H9 (cell line): ENCODE data around the gene DHRSX. TPM values are rescaled to one million over a fixed set of nuclear protein-coding genes. Genes with fewer than 3 reads are reported as not detected.

Experiments used
- DNase-seq: peaks from one replicate; pipeline ENCODE4 v3.0.0-alpha.2; 2017
- H2AFZ ChIP-seq: one replicate; pipeline ENCODE4 v1.6.1; 2013; ENCODE audit warnings: mild to moderate bottlenecking, low read length, control low read depth, moderate library complexity
- H2AK5ac ChIP-seq: 2 replicates; pipeline ENCODE4 v1.6.1; 2013; ENCODE audit warnings: low read length, control low read depth, mixed read lengths; ENCODE audit not compliant: insufficient read length
- H2BK120ac ChIP-seq: one replicate; pipeline ENCODE4 v1.6.1; 2013; ENCODE audit warnings: low read depth, mild to moderate bottlenecking, low read length, control low read depth, inconsistent platforms; ENCODE audit not compliant: poor library complexity, severe bottlenecking
- H2BK12ac ChIP-seq: 2 replicates; pipeline ENCODE4 v1.6.1; 2013; ENCODE audit warnings: low read length, control low read depth, mixed read lengths, low read depth; ENCODE audit not compliant: insufficient read length
- H2BK15ac ChIP-seq: 2 replicates; pipeline ENCODE4 v1.6.1; 2013; ENCODE audit warnings: low read depth, low read length, control low read depth
- H2BK20ac ChIP-seq: one replicate; pipeline ENCODE4 v1.6.1; 2013; ENCODE audit warnings: low read depth, mild to moderate bottlenecking, low read length, control low read depth, inconsistent platforms; ENCODE audit not compliant: poor library complexity, severe bottlenecking
- H2BK5ac ChIP-seq: 2 replicates; pipeline ENCODE4 v1.6.1; 2013; ENCODE audit warnings: low read length, control low read depth, mixed read lengths; ENCODE audit not compliant: insufficient read length
- H3K14ac ChIP-seq: 2 replicates; pipeline ENCODE4 v1.6.1; 2013; ENCODE audit warnings: low read length, control low read depth; ENCODE audit not compliant: insufficient read depth
- H3K18ac ChIP-seq: 2 replicates; pipeline ENCODE4 v1.6.1; 2013; ENCODE audit warnings: low read depth, mild to moderate bottlenecking, mixed read lengths, low read length, control low read depth; ENCODE audit not compliant: insufficient read length
- H3K23ac ChIP-seq: 2 replicates; pipeline ENCODE4 v1.6.1; 2013; ENCODE audit warnings: low read length, control low read depth, mixed read lengths, low read depth; ENCODE audit not compliant: insufficient read length
- H3K23me2 ChIP-seq: 2 replicates; pipeline ENCODE4 v1.6.1; 2013; ENCODE audit warnings: low read depth, mild to moderate bottlenecking, mixed read lengths, low read length, control low read depth; ENCODE audit not compliant: insufficient read length, poor library complexity, severe bottlenecking
- H3K27ac ChIP-seq: 2 replicates; pipeline ENCODE4 v1.5.1; 2013; ENCODE audit warnings: low read length, control low read depth, mixed read lengths, low read depth; ENCODE audit not compliant: insufficient read length
- H3K27me3 ChIP-seq: 2 replicates; pipeline ENCODE4 v1.6.1; 2013; ENCODE audit warnings: low read length, control low read depth, inconsistent platforms; ENCODE audit not compliant: insufficient read depth
- H3K4ac ChIP-seq: 2 replicates; pipeline ENCODE4 v1.6.1; 2013; ENCODE audit warnings: low read depth, mild to moderate bottlenecking, control low read depth, inconsistent platforms, low read length, moderate library complexity
- H3K4me1 ChIP-seq: 2 replicates; pipeline ENCODE4 v1.6.1; 2013; ENCODE audit warnings: low read length, control low read depth, inconsistent platforms; ENCODE audit not compliant: insufficient read depth
- H3K4me2 ChIP-seq: 2 replicates; pipeline ENCODE4 v1.6.1; 2013; ENCODE audit warnings: low read length, control low read depth, mixed read lengths; ENCODE audit not compliant: insufficient read length, insufficient read depth
- H3K56ac ChIP-seq: 2 replicates; pipeline ENCODE4 v1.6.1; 2013; ENCODE audit warnings: low read depth, mild to moderate bottlenecking, mixed read lengths, low read length, control low read depth; ENCODE audit not compliant: insufficient read length
- H3K79me1 ChIP-seq: 2 replicates; pipeline ENCODE4 v1.6.1; 2013; ENCODE audit warnings: low read depth, mild to moderate bottlenecking, moderate library complexity, low read length, control low read depth, inconsistent platforms; ENCODE audit not compliant: insufficient read depth, poor library complexity, severe bottlenecking
- H3K79me2 ChIP-seq: 2 replicates; pipeline ENCODE4 v1.6.1; 2013; ENCODE audit warnings: low read length, control low read depth, inconsistent platforms; ENCODE audit not compliant: insufficient read depth
- H3K9ac ChIP-seq: 2 replicates; pipeline ENCODE4 v1.6.1; 2013; ENCODE audit warnings: low read length, control low read depth, mixed read lengths; ENCODE audit not compliant: insufficient read length; ENCODE audit errors: extremely low read depth
- H3K9me3 ChIP-seq: one replicate; pipeline ENCODE4 v1.6.1; 2013; ENCODE audit warnings: low read depth, low read length, inconsistent platforms; ENCODE audit not compliant: control insufficient read depth
- H3T11ph ChIP-seq: one replicate; pipeline ENCODE4 v1.6.1; 2013; ENCODE audit warnings: mild to moderate bottlenecking, low read length, control low read depth, inconsistent platforms
- H4K20me1 ChIP-seq: one replicate; pipeline ENCODE4 v1.6.1; 2013; ENCODE audit not compliant: control insufficient read depth, insufficient read length, insufficient read depth
- H4K5ac ChIP-seq: 2 replicates; pipeline ENCODE4 v1.6.1; 2013; ENCODE audit warnings: low read depth, mild to moderate bottlenecking, mixed read lengths, low read length, control low read depth; ENCODE audit not compliant: insufficient read length
- H4K8ac ChIP-seq: replicated peaks from 2 replicates; pipeline ENCODE4 v1.6.1; 2013; ENCODE audit warnings: low read length, control low read depth, mixed read lengths, low read depth; ENCODE audit not compliant: insufficient read length
- H4K91ac ChIP-seq: 2 replicates; pipeline ENCODE4 v1.6.1; 2013; ENCODE audit warnings: low read depth, mild to moderate bottlenecking, moderate library complexity, mixed read lengths, low read length, control low read depth; ENCODE audit not compliant: insufficient read length
- H3K27ac Mint-ChIP-seq, 3 experiments: 2 replicates in 2 of 3; 3 replicates in 1 of 3; pipeline ENCODE4 v1.8.0; 2020 to 2021; ENCODE audit warnings: mixed read lengths in 3 of 3, mild to moderate bottlenecking in 1 of 3, moderate library complexity in 1 of 3
- H3K27me3 Mint-ChIP-seq: 2 replicates; pipeline ENCODE4 v1.8.0; 2021; ENCODE audit warnings: low read depth, mild to moderate bottlenecking, moderate library complexity, mixed read lengths
- H3K36me3 Mint-ChIP-seq, 3 experiments: 2 replicates in 2 of 3; 3 replicates in 1 of 3; pipeline ENCODE4 v1.8.0; 2020 to 2021; ENCODE audit warnings: low read depth in 3 of 3, mixed read lengths in 3 of 3; ENCODE audit not compliant: insufficient read depth in 1 of 3
- H3K4me1 Mint-ChIP-seq, 2 experiments: 2 replicates each; pipeline ENCODE4 v1.8.0; 2020; ENCODE audit warnings: mixed read lengths in 2 of 2
- H3K4me3 Mint-ChIP-seq, 2 experiments: 2 replicates in 1 of 2; 3 replicates in 1 of 2; pipeline ENCODE4 v1.8.0; 2020 to 2021; ENCODE audit warnings: mild to moderate bottlenecking in 2 of 2, mixed read lengths in 2 of 2, moderate library complexity in 1 of 2
- H3K9me3 Mint-ChIP-seq, 2 experiments: 2 replicates in 1 of 2; 3 replicates in 1 of 2; pipeline ENCODE4 v1.8.0; 2020; ENCODE audit warnings: mild to moderate bottlenecking in 2 of 2, mixed read lengths in 2 of 2, moderate library complexity in 1 of 2
- CTCF ChIP-seq: fragments of 200-600 bp; sonication (generic); conservative IDR thresholded peaks from 3 replicates; pipeline ENCODE4 v1.8.0; 2021; ENCODE audit warnings: antibody characterized with exemption, mild to moderate bottlenecking
- WGBS: extraction: QIAGEN DNeasy Blood & Tissue Kit; methylation state at CpG from one replicate; pipeline ENCODE4 v1.1.7; 2013; ENCODE audit warnings: missing lambda C conversion rate, low lambda C conversion rate, mixed read lengths; ENCODE audit not compliant: insufficient read length; ENCODE audit errors: extremely low coverage; 5-methylcytosine and 5-hydroxymethylcytosine counted together
- total RNA-seq: library from RNA; stranded (reverse); gene quantifications from 2 replicates; pipeline ENCODE4 v1.2.1, GENCODE V29; 2021

DHRSX gene
- total RNA-seq, 1 experiment from 2014 or later, result 44.0 TPM

- Histone ChIP-seq H2AK5ac (no peak overlapping the region), H3K4me1 (no peaks in the 10 kb centered on the region; the same call in 1 of the 2 replicates), H3K23me2 (no peaks in the 10 kb centered on the region), H2BK20ac (no peak overlapping the region), H3K9me3 (peaks cover 36% of the 10 kb centered on the region), H4K20me1 (peaks cover 3% of the 10 kb centered on the region), H4K5ac (no peak overlapping the region), H2BK120ac (no peak overlapping the region), H3K79me1 (no peaks in the 10 kb centered on the region), H3K18ac (no peak overlapping the region), H3T11ph (no peak overlapping the region), H3K27ac (no peak overlapping the region), H3K4me2 (no peak overlapping the region), H2BK12ac (no peak overlapping the region), H3K23ac (no peak overlapping the region), H3K79me2 (no peaks in the 10 kb centered on the region), H3K9ac (no peak overlapping the region), H2AFZ (no peak overlapping the region), H3K27me3 (no peaks in the 10 kb centered on the region), H4K8ac (no peak overlapping the region), H3K14ac (no peak overlapping the region), H3K4ac (no peak overlapping the region), H2BK5ac (no peak overlapping the region), H2BK15ac (no peak overlapping the region), H4K91ac (no peak overlapping the region), H3K56ac (no peak overlapping the region)
- Mint-ChIP-seq H3K4me3 (no peak overlapping the region), H3K4me1 (peaks cover 2 to 5% of the 10 kb centered on the region in 2 experiments; a peak in 3 of 4 replicates), H3K27ac (no peak overlapping the region), H3K36me3 (peaks cover 70 to 76% (median 71%) of the 10 kb centered on the region in 3 experiments), H3K9me3 (peaks cover 57 to 59% of the 10 kb centered on the region in 2 experiments), H3K27me3 (peaks cover 3% of the 10 kb centered on the region; the same call in 1 of the 2 replicates)
- TF ChIP-seq CTCF, result no peak
- WGBS, result no CpG with 5 or more reads among the region's 7 CpGs
- no peak for DNase-seq
Measured at GRCh38 chrX:2224161-2224560, 276.6 kb downstream of the DHRSX start.
